ENCODE results near the gene KCNA1. TPM values are rescaled to one million over a fixed set of nuclear protein-coding genes. Genes with fewer than 3 reads are reported as not detected.

KCNA1 gene
- total RNA-seq, 1 experiment from 2014 or later = not detected

DNA sequence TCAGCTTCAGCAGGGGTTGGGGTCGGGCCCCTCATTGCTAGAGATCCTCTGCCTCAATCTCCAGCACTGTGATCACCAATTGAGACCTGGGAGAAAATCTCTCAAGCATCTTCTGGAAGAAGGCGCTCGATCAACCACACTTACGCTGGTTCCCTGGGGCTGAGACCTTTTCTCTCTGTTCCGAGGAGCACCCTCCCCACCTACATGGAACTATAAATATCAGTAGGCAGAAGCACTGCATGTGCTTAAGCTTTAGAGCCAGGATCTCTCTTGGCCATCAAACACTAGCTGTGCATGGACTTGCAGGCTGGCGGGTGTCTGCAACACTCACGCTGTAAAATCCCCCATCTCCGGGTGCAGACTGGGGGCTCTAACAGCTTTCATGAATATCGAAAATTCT, 38.2 kb upstream of the KCNA1 start:
- CTCF ChIA-PET = no interaction called here
- in situ Hi-C loops (cut with HindIII; ENCODE audit: low pct_unique_long_range_greater_than_20kb, low sequenced_read_pairs) = no loop called here
- BruUV-seq (replicated peaks) = no TSS peak

DNA sequence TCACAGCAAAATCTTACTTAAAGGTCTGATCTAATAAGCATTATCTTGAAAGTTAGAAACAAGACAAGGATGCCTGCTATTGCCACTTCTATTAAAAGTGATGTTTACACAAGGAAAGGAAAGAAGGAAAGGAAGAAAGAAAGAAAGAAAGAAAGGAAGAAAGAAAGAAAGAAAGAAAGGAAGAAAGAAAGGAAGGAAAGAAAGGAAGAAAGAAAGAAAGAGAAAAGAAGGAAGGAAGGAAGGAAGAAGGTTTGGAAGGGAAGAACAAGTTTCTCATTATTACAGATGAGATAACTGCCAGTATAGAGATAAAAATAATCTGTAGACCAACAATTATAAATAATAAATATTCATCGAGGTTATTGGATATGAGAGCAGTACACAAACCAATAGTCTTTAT, 35.8 kb upstream of the KCNA1 start:
- H3K27me3 ChIP-seq (ENCODE audit: control insufficient read depth, insufficient read depth, low read length) = no peaks in the 10 kb centered on the region; the same call in 1 of the 2 replicates
- H3K27ac ChIP-seq (ENCODE audit: low read length) = no peak overlapping the region
- ATAC-seq (no peak), DNase-seq (ENCODE audit: low read depth, low spot score) (no peak)
- BruUV-seq (replicated peaks) = no TSS peak
- in situ Hi-C loops (cut with HindIII; ENCODE audit: low pct_unique_long_range_greater_than_20kb, low sequenced_read_pairs) (no loop called here), intact Hi-C loops (cut with micrococcal nuclease; ENCODE audit: unreplicated experiment) (no loop called here)
- no peaks in the 10 kb centered on the region for H3K36me3 ChIP-seq (ENCODE audit: control insufficient read depth, insufficient read depth, low read length)
- TF ChIP-seq TCF7L2 (IDR thresholded peaks at IDR 0.05; ENCODE audit: low read depth, low read length) (no peak), SIN3A (IDR thresholded peaks at IDR 0.05; ENCODE audit: borderline replicate concordance, insufficient read depth, low read depth, low read length) (no peak), REST (IDR thresholded peaks at IDR 0.05; ENCODE audit: insufficient read depth in 1 of 2, low read depth in 2 of 2, low read length in 1 of 2) (no peak), CTCF (IDR thresholded peaks at IDR 0.05) (no peak), POLR2AphosphoS5 (IDR thresholded peaks at IDR 0.05; ENCODE audit: low read depth, low read length) (no peak)
- POLR2A ChIA-PET = no interaction called here
- CTCF ChIA-PET = no interaction called here
- no peaks in the 10 kb centered on the region for H3K9me3 ChIP-seq (ENCODE audit: control insufficient read depth, insufficient read depth, low read depth, low read length)
- no peaks in the 10 kb centered on the region for H3K4me1 ChIP-seq (ENCODE audit: control insufficient read depth, insufficient read depth, low read length)
- H3K4me3 ChIP-seq (ENCODE audit: low read depth in 2 of 2, low read length in 2 of 2) = no peak overlapping the region

More for the DNA sequence above, 38.2 kb upstream of the KCNA1 start:
- no peaks in the 10 kb centered on the region for H3K9me3 ChIP-seq (ENCODE audit: control insufficient read depth, insufficient read depth, low read depth, low read length)
- H3K27me3 ChIP-seq (ENCODE audit: control insufficient read depth, insufficient read depth, low read length) = no peaks in the 10 kb centered on the region; the same call in 1 of the 2 replicates
- no peak overlapping the region for H3K4me3 ChIP-seq (ENCODE audit: low read depth in 2 of 2, low read length in 2 of 2)
- no peak for DNase-seq (ENCODE audit: low read depth, low spot score)
- ATAC-seq = no peak
- H3K27ac ChIP-seq (ENCODE audit: low read length) = no peak overlapping the region
- no peaks in the 10 kb centered on the region for H3K36me3 ChIP-seq (ENCODE audit: control insufficient read depth, insufficient read depth, low read length)
- no peak for TF ChIP-seq REST (IDR thresholded peaks at IDR 0.05; ENCODE audit: insufficient read depth in 1 of 2, low read depth in 2 of 2, low read length in 1 of 2)
- no peak for TF ChIP-seq SIN3A (IDR thresholded peaks at IDR 0.05; ENCODE audit: borderline replicate concordance, insufficient read depth, low read depth, low read length)
- TF ChIP-seq TCF7L2 (IDR thresholded peaks at IDR 0.05; ENCODE audit: low read depth, low read length) = no peak
- no peak for TF ChIP-seq CTCF (IDR thresholded peaks at IDR 0.05)
- no peak for TF ChIP-seq POLR2AphosphoS5 (IDR thresholded peaks at IDR 0.05; ENCODE audit: low read depth, low read length)
- intact Hi-C loops (cut with micrococcal nuclease; ENCODE audit: unreplicated experiment) = no loop called here
- no peaks in the 10 kb centered on the region for H3K4me1 ChIP-seq (ENCODE audit: control insufficient read depth, insufficient read depth, low read length)
- POLR2A ChIA-PET = no interaction called here

Data from Panc1 (cell line).